Gastrocnemius medialis (tissue), 4 donors: Measurements from ENCODE around the gene PPP1CA. TPM values are rescaled to one million over a fixed set of nuclear protein-coding genes. Genes with fewer than 3 reads are reported as not detected.

Experiments used
- ATAC-seq, 2 donors: fragments of 150-250 bp; one replicate each; pipeline ENCODE4 v1.9.1; 2016
- DNase-seq, 2 donors: peaks; one replicate each; pipeline ENCODE4 v3.0.0-alpha.2; 2019
- H3K27ac ChIP-seq, 4 donors: fragments of 200-600 bp; sonication (generic); 1 replicate in 1 of 4; 2 replicates in 3 of 4; pipeline ENCODE4 v1.5.1; 2016 to 2018; ENCODE audit warnings: mild to moderate bottlenecking in 2 of 4, moderate library complexity in 1 of 4
- H3K27me3 ChIP-seq, 3 donors: fragments of 200-600 bp; sonication (generic) in 2 of 3; 1 replicate in 1 of 3; 2 replicates in 2 of 3; pipeline versions ENCODE4 v1.5.1 to v1.6.0; 2016 to 2019; ENCODE audit warnings: mild to moderate bottlenecking in 1 of 3, moderate library complexity in 1 of 3
- H3K36me3 ChIP-seq, 2 donors: fragments of 200-600 bp; sonication (generic) in 1 of 2; one replicate each; pipeline ENCODE4 v1.5.1; 2017 to 2018
- H3K4me1 ChIP-seq, 2 donors: fragments of 200-600 bp; sonication (generic) in 1 of 2; one replicate each; pipeline ENCODE4 v1.5.1; 2016 to 2017; ENCODE audit warnings: mild to moderate bottlenecking in 2 of 2
- H3K4me3 ChIP-seq, 4 donors: fragments of 200-600 bp; sonication (generic) in 3 of 4; 1 replicate in 1 of 4; 2 replicates in 3 of 4; pipeline ENCODE4 v1.5.1; 2016 to 2019; ENCODE audit warnings: mild to moderate bottlenecking in 2 of 4
- H3K9me3 ChIP-seq, 3 donors: fragments of 200-600 bp; sonication (generic) in 2 of 3; 1 replicate in 1 of 3; 2 replicates in 2 of 3; pipeline ENCODE4 v1.5.1; 2016 to 2019
- CTCF ChIP-seq, 5 experiments: fragments of 450-650 bp in 3 of 5; fragments of 200-600 bp in 2 of 5; sonication (generic) in 2 of 5; IDR thresholded peaks in 4 of 5; conservative IDR thresholded peaks in 1 of 5; 1 replicate in 4 of 5; 2 replicates in 1 of 5; pipeline ENCODE4 v1.5.1; 2016 to 2019; ENCODE audit warnings: antibody characterized with exemption in 5 of 5, mild to moderate bottlenecking in 3 of 5, moderate library complexity in 3 of 5
- POLR2A ChIP-seq, 2 donors: fragments of 450-650 bp; IDR thresholded peaks; one replicate each; pipeline ENCODE4 v1.6.1; 2017; ENCODE audit warnings: antibody characterized with exemption in 2 of 2, mild to moderate bottlenecking in 2 of 2, moderate library complexity in 2 of 2
- in situ Hi-C, 4 donors: fragments of 200-750 bp; cut with MboI; loops; one replicate each; pipeline versions ENCODE4 v1.15.0 to v1.8.0; 2017; ENCODE audit warnings: low sequenced_read_pairs in 4 of 4
- intact Hi-C: fragments of 100-400 bp; cut with DNase I; formaldehyde crosslinking; loops from one replicate; pipeline ENCODE4 v1.15.1; 2023; ENCODE audit warnings: low total_unique reads
- total RNA-seq, 4 donors: library from RNA; depleted of rRNA; stranded (reverse); fragments of >200 nt; gene quantifications; one replicate each; pipeline versions ENCODE4 v1.1.0 to v1.2.3, GENCODE V29; 2016

PPP1CA gene
- total RNA-seq, 4 donors from 2014 or later: 78.4 to 193 (median 124) TPM

- in situ Hi-C loops: loop anchor here in 2 of 4 donors (5.0 to 10.0 kb wide), 2 partner anchors 115 to 117 kb away; partner anchors contain the start of gene GRK2 (in 1 of the 2)
- H3K36me3 ChIP-seq: no peaks in the 10 kb centered on the region
- no peaks in the 10 kb centered on the region for H3K9me3 ChIP-seq
- peaks cover 3% of the 10 kb centered on the region in 2 donors for H3K4me1 ChIP-seq
- no peak for TF ChIP-seq POLR2A (IDR thresholded peaks at IDR 0.05)
- no peak for TF ChIP-seq CTCF (IDR thresholded peaks at IDR 0.05 in 4 of 5, conservative IDR thresholded peaks at IDR 0.05 in 1 of 5)
- no peak overlapping the region for H3K4me3 ChIP-seq
- intact Hi-C loops: no loop called here
- no peak overlapping the region for H3K27ac ChIP-seq
- DNase-seq: no peak
- peaks cover 6 to 16% (median 8%) of the 10 kb centered on the region in 3 donors for H3K27me3 ChIP-seq
- ATAC-seq: no peak
Observed at GRCh38 chr11:67379061-67380058, 22.3 kb downstream of the PPP1CA start.

- intact Hi-C loops: no loop called here
- no peak for DNase-seq
- Histone ChIP-seq H3K36me3 (no peaks in the 10 kb centered on the region), H3K4me1 (peaks cover 8 to 11% of the 10 kb centered on the region in 2 donors), H3K27ac (no peak overlapping the region), H3K9me3 (no peaks in the 10 kb centered on the region), H3K4me3 (no peak overlapping the region), H3K27me3 (peaks cover 14 to 23% (median 14%) of the 10 kb centered on the region in 3 donors)
- no peak for ATAC-seq
- TF ChIP-seq POLR2A (IDR thresholded peaks at IDR 0.05) (no peak), CTCF (IDR thresholded peaks at IDR 0.05 in 4 of 5, conservative IDR thresholded peaks at IDR 0.05 in 1 of 5) (no peak)
- in situ Hi-C loops: no loop called here
Observed at GRCh38 chr11:67378544-67378943, 23.1 kb downstream of the PPP1CA start.

- DNase-seq (no peak), ATAC-seq (no peak)
- H3K36me3 ChIP-seq: no peaks in the 10 kb centered on the region
- peaks cover 8 to 13% of the 10 kb centered on the region in 2 donors for H3K4me1 ChIP-seq
- TF ChIP-seq POLR2A (IDR thresholded peaks at IDR 0.05) (no peak), CTCF (IDR thresholded peaks at IDR 0.05 in 4 of 5, conservative IDR thresholded peaks at IDR 0.05 in 1 of 5) (no peak)
- peaks cover 20 to 27% (median 21%) of the 10 kb centered on the region in 3 donors for H3K27me3 ChIP-seq
- no peak overlapping the region for H3K4me3 ChIP-seq
- H3K9me3 ChIP-seq: no peaks in the 10 kb centered on the region
- intact Hi-C loops (no loop called here), in situ Hi-C loops (no loop called here)
- no peak overlapping the region for H3K27ac ChIP-seq
Observed at GRCh38 chr11:67376873-67377808, 24.5 kb downstream of the PPP1CA start.

GRCh38 chr11:67376063-67376820, 25.4 kb downstream of the PPP1CA start:
- H3K9me3 ChIP-seq: no peaks in the 10 kb centered on the region
- H3K4me1 ChIP-seq: peaks cover 8 to 13% of the 10 kb centered on the region in 2 donors
- DNase-seq (no peak), ATAC-seq (no peak)
- intact Hi-C loops (no loop called here), in situ Hi-C loops (no loop called here)
- H3K4me3 ChIP-seq: no peak overlapping the region
- no peak overlapping the region for H3K27ac ChIP-seq
- peaks cover 23 to 31% (median 26%) of the 10 kb centered on the region in 3 donors for H3K27me3 ChIP-seq
- no peak for TF ChIP-seq CTCF (IDR thresholded peaks at IDR 0.05 in 4 of 5, conservative IDR thresholded peaks at IDR 0.05 in 1 of 5)
- no peak for TF ChIP-seq POLR2A (IDR thresholded peaks at IDR 0.05)
- H3K36me3 ChIP-seq: no peaks in the 10 kb centered on the region
